ENCODE results near the gene CCDC195.

CCDC195 gene

GRCh38 chr2:224716201-224716600, at the start of gene CCDC195:
Gene CCDC195 (minus strand): TSS chr2:224716365. CDS start chr2:224716365, 0 bp downstream.
- no peak for DNase-seq

GRCh38 chr2:224764565-224765236, 48.5 kb upstream of the CCDC195 start:
- no peak for DNase-seq

GRCh38 chr2:224757934-224758548, 41.9 kb upstream of the CCDC195 start:
- DNase-seq = no peak

- no peak for DNase-seq
Measured at GRCh38 chr2:224753743-224754540, 37.8 kb upstream of the CCDC195 start.

GRCh38 chr2:224751996-224752698, 36.0 kb upstream of the CCDC195 start:
- DNase-seq = no peak

- no peak for DNase-seq
Measured at GRCh38 chr2:224749136-224749535, 33.0 kb upstream of the CCDC195 start.

- DNase-seq = no peak
Measured at GRCh38 chr2:224747765-224748164, 31.6 kb upstream of the CCDC195 start.

GRCh38 chr2:224736227-224736626, 20.1 kb upstream of the CCDC195 start:
- no peak for DNase-seq

- DNase-seq = no peak
Measured at GRCh38 chr2:224734949-224735348, 18.8 kb upstream of the CCDC195 start.

GRCh38 chr2:224731665-224732064, 15.5 kb upstream of the CCDC195 start:
- DNase-seq = no peak

- DNase-seq = no peak
Measured at GRCh38 chr2:224729435-224729834, 13.3 kb upstream of the CCDC195 start.

GRCh38 chr2:224724331-224724730, 8.2 kb upstream of the CCDC195 start:
- DNase-seq = no peak

- no peak for DNase-seq
Measured at GRCh38 chr2:224723586-224724217, 7.5 kb upstream of the CCDC195 start.

GRCh38 chr2:224722770-224723169, 6.6 kb upstream of the CCDC195 start:
- DNase-seq = no peak

GRCh38 chr2:224722250-224722649, 6.1 kb upstream of the CCDC195 start:
- no peak for DNase-seq

GRCh38 chr2:224716921-224717320, 756 bp upstream of the CCDC195 start:
- DNase-seq = no peak

GRCh38 chr2:224711859-224712665, 4.1 kb downstream of the CCDC195 start:
- DNase-seq = no peak

- no peak for DNase-seq
Measured at GRCh38 chr2:224711381-224711780, 4.8 kb downstream of the CCDC195 start.

- DNase-seq = no peak
Measured at GRCh38 chr2:224709301-224709700, 6.9 kb downstream of the CCDC195 start.

GRCh38 chr2:224694502-224694901, 21.7 kb downstream of the CCDC195 start:
- no peak for DNase-seq

GRCh38 chr2:224691563-224691962, 24.6 kb downstream of the CCDC195 start:
- DNase-seq = no peak

- no peak for DNase-seq
Measured at GRCh38 chr2:224690868-224691267, 25.3 kb downstream of the CCDC195 start.

Data from activated CD4-positive, alpha-beta T cell treated with anti-CD3 and anti-CD28 coated beads, Interleukin-2, amount 50 U/mL, for 1 hour (primary cell).